Gastrocnemius medialis (tissue), 4 donors: ENCODE results near the gene EFNA5. TPM values are rescaled to one million over a fixed set of nuclear protein-coding genes. Genes with fewer than 3 reads are reported as not detected.

Experiments
- ATAC-seq, 2 donors: fragments of 150-250 bp; one replicate each; pipeline ENCODE4 v1.9.1; 2016
- DNase-seq, 2 donors: peaks; one replicate each; pipeline ENCODE4 v3.0.0-alpha.2; 2019
- H3K27ac ChIP-seq, 4 donors: fragments of 200-600 bp; sonication (generic); 1 replicate in 1 of 4; 2 replicates in 3 of 4; pipeline ENCODE4 v1.5.1; 2016 to 2018; ENCODE audit warnings: mild to moderate bottlenecking in 2 of 4, moderate library complexity in 1 of 4
- H3K27me3 ChIP-seq, 3 donors: fragments of 200-600 bp; sonication (generic) in 2 of 3; 1 replicate in 1 of 3; 2 replicates in 2 of 3; pipeline versions ENCODE4 v1.5.1 to v1.6.0; 2016 to 2019; ENCODE audit warnings: mild to moderate bottlenecking in 1 of 3, moderate library complexity in 1 of 3
- H3K36me3 ChIP-seq, 2 donors: fragments of 200-600 bp; sonication (generic) in 1 of 2; one replicate each; pipeline ENCODE4 v1.5.1; 2017 to 2018
- H3K4me1 ChIP-seq, 2 donors: fragments of 200-600 bp; sonication (generic) in 1 of 2; one replicate each; pipeline ENCODE4 v1.5.1; 2016 to 2017; ENCODE audit warnings: mild to moderate bottlenecking in 2 of 2
- H3K4me3 ChIP-seq, 4 donors: fragments of 200-600 bp; sonication (generic) in 3 of 4; 1 replicate in 1 of 4; 2 replicates in 3 of 4; pipeline ENCODE4 v1.5.1; 2016 to 2019; ENCODE audit warnings: mild to moderate bottlenecking in 2 of 4
- H3K9me3 ChIP-seq, 3 donors: fragments of 200-600 bp; sonication (generic) in 2 of 3; 1 replicate in 1 of 3; 2 replicates in 2 of 3; pipeline ENCODE4 v1.5.1; 2016 to 2019
- POLR2A ChIP-seq, 2 donors: fragments of 450-650 bp; IDR thresholded peaks; one replicate each; pipeline ENCODE4 v1.6.1; 2017; ENCODE audit warnings: antibody characterized with exemption in 2 of 2, mild to moderate bottlenecking in 2 of 2, moderate library complexity in 2 of 2
- in situ Hi-C, 4 donors: fragments of 200-750 bp; cut with MboI; loops; one replicate each; pipeline versions ENCODE4 v1.15.0 to v1.8.0; 2017; ENCODE audit warnings: low sequenced_read_pairs in 4 of 4
- intact Hi-C: fragments of 100-400 bp; cut with DNase I; formaldehyde crosslinking; loops from one replicate; pipeline ENCODE4 v1.15.1; 2023; ENCODE audit warnings: low total_unique reads
- total RNA-seq, 4 donors: library from RNA; depleted of rRNA; stranded (reverse); fragments of >200 nt; gene quantifications; one replicate each; pipeline versions ENCODE4 v1.1.0 to v1.2.3, GENCODE V29; 2016
- TF ChIP-seq, protein P1 (sequence below), 5 experiments: fragments of 450-650 bp in 3 of 5; fragments of 200-600 bp in 2 of 5; sonication (generic) in 2 of 5; IDR thresholded peaks in 4 of 5; conservative IDR thresholded peaks in 1 of 5; 1 replicate in 4 of 5; 2 replicates in 1 of 5; pipeline ENCODE4 v1.5.1; 2016 to 2019; ENCODE audit warnings: antibody characterized with exemption in 5 of 5, mild to moderate bottlenecking in 3 of 5, moderate library complexity in 3 of 5

EFNA5 gene
- total RNA-seq, 4 donors from 2014 or later: 0.15 to 0.62 (median 0.20) TPM; not detected in 1

GRCh38 chr5:107607671-107608345 lies 62.9 kb downstream of the EFNA5 start:
- H3K4me1 ChIP-seq: no peaks in the 10 kb centered on the region
- ATAC-seq: no peak
- TF ChIP-seq, protein P1, sequence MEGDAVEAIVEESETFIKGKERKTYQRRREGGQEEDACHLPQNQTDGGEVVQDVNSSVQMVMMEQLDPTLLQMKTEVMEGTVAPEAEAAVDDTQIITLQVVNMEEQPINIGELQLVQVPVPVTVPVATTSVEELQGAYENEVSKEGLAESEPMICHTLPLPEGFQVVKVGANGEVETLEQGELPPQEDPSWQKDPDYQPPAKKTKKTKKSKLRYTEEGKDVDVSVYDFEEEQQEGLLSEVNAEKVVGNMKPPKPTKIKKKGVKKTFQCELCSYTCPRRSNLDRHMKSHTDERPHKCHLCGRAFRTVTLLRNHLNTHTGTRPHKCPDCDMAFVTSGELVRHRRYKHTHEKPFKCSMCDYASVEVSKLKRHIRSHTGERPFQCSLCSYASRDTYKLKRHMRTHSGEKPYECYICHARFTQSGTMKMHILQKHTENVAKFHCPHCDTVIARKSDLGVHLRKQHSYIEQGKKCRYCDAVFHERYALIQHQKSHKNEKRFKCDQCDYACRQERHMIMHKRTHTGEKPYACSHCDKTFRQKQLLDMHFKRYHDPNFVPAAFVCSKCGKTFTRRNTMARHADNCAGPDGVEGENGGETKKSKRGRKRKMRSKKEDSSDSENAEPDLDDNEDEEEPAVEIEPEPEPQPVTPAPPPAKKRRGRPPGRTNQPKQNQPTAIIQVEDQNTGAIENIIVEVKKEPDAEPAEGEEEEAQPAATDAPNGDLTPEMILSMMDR (IDR thresholded peaks at IDR 0.05 in 4 of 5, conservative IDR thresholded peaks at IDR 0.05 in 1 of 5): no peak
- no peak for TF ChIP-seq POLR2A (IDR thresholded peaks at IDR 0.05)

GRCh38 chr5:107607196-107607595 lies 63.5 kb downstream of the EFNA5 start:
- no peaks in the 10 kb centered on the region for H3K36me3 ChIP-seq
- no peak overlapping the region for H3K4me3 ChIP-seq
- ATAC-seq (no peak), DNase-seq (no peak)
- H3K27me3 ChIP-seq: no peaks in the 10 kb centered on the region
- H3K27ac ChIP-seq: no peak overlapping the region
- intact Hi-C loops (no loop called here), in situ Hi-C loops (no loop called here)
- no peak for TF ChIP-seq POLR2A (IDR thresholded peaks at IDR 0.05)
- TF ChIP-seq, protein P1 (IDR thresholded peaks at IDR 0.05 in 4 of 5, conservative IDR thresholded peaks at IDR 0.05 in 1 of 5): no peak
- H3K9me3 ChIP-seq: no peaks in the 10 kb centered on the region
- H3K4me1 ChIP-seq: no peaks in the 10 kb centered on the region

More at GRCh38 chr5:107607671-107608345, 62.9 kb downstream of the EFNA5 start:
- no peaks in the 10 kb centered on the region for H3K27me3 ChIP-seq
- H3K27ac ChIP-seq: no peak overlapping the region
- intact Hi-C loops: no loop called here
- no peak for DNase-seq
- no peaks in the 10 kb centered on the region for H3K9me3 ChIP-seq
- in situ Hi-C loops: no loop called here
- H3K36me3 ChIP-seq: no peaks in the 10 kb centered on the region
- no peak overlapping the region for H3K4me3 ChIP-seq

DNA sequence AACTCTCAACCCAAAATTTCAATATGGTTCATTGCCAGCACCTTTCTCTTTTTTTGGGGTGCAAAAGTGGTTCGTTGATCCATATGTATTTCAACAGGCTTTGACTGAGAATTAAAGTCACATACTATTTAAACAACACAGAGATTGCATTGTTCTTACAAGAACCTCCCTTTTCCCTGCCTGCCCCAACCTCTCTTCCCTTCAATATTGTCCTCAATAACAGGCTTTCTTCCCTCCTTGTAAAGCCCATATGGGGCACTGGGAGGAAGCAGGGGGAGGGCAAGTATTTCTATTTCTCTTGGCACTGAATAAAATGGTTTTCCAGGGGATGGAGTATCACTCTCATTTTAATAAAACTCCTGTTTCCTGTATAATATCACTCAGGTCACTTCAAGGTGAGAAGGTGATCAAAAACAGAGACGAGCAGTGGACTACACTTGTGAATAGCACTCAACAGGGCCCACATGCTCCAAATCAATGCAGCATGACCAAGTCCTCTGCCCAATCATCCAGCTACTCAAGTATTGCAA lies 65.1 kb downstream of the EFNA5 start:
- no peak for ATAC-seq
- DNase-seq: no peak
- no peak overlapping the region for H3K27ac ChIP-seq
- no peaks in the 10 kb centered on the region for H3K4me1 ChIP-seq
- no peaks in the 10 kb centered on the region for H3K36me3 ChIP-seq
- H3K4me3 ChIP-seq: no peak overlapping the region
- intact Hi-C loops: no loop called here
- H3K27me3 ChIP-seq: no peaks in the 10 kb centered on the region
- H3K9me3 ChIP-seq: no peaks in the 10 kb centered on the region
- in situ Hi-C loops: no loop called here
- TF ChIP-seq, protein P1 (IDR thresholded peaks at IDR 0.05 in 4 of 5, conservative IDR thresholded peaks at IDR 0.05 in 1 of 5): no peak
- no peak for TF ChIP-seq POLR2A (IDR thresholded peaks at IDR 0.05)

- intact Hi-C loops (no loop called here), in situ Hi-C loops (no loop called here)
- TF ChIP-seq POLR2A (IDR thresholded peaks at IDR 0.05): no peak
- TF ChIP-seq, protein P1 (IDR thresholded peaks at IDR 0.05 in 4 of 5, conservative IDR thresholded peaks at IDR 0.05 in 1 of 5): no peak
Measured at GRCh38 chr5:107604990-107605389, 65.7 kb downstream of the EFNA5 start.

More at GRCh38 chr5:107604990-107605389, 65.7 kb downstream of the EFNA5 start:
- ATAC-seq (no peak), DNase-seq (no peak)
- no peaks in the 10 kb centered on the region for H3K4me1 ChIP-seq
- H3K4me3 ChIP-seq: no peak overlapping the region
- no peaks in the 10 kb centered on the region for H3K27me3 ChIP-seq
- H3K27ac ChIP-seq: no peak overlapping the region
- H3K9me3 ChIP-seq: no peaks in the 10 kb centered on the region
- H3K36me3 ChIP-seq: no peaks in the 10 kb centered on the region
